ENCODE data around the gene HSPB7.
A peak's percentile ranks its signal among the peaks of the same experiment; 100 is the strongest.
"Not testable (repeated sequence)": the region's sequence is repeated elsewhere in the genome, so short reads cannot be mapped to it uniquely, and the experiment has no call there.

The HSPB7 gene

GRCh38 chr1:16023050-16023653, 5.3 kb upstream of the HSPB7 start:
- no peak for TF ChIP-seq CTCF (conservative IDR thresholded peaks at IDR 0.05; ENCODE audit: low read length)
- DNase-seq (ENCODE audit: low read depth): no peak
- no peak overlapping the region for H3K4me3 ChIP-seq (ENCODE audit: low read length)

- TF ChIP-seq CTCF (conservative IDR thresholded peaks at IDR 0.05; ENCODE audit: low read length): no peak
- no peak for DNase-seq (ENCODE audit: low read depth)
Measured at GRCh38 chr1:16022393-16022792, 4.5 kb upstream of the HSPB7 start.

GRCh38 chr1:16021681-16022080, 3.8 kb upstream of the HSPB7 start, which contains the start of gene CLCNKA:
Gene CLCNKA, plus strand, starts transcription at chr1:16022036. Its CDS starts 584 bp downstream, at chr1:16022620.
- no peak for DNase-seq (ENCODE audit: low read depth)
- TF ChIP-seq CTCF (conservative IDR thresholded peaks at IDR 0.05; ENCODE audit: low read length): no peak
- no peak within 1 kb of the TSS for H3K4me3 ChIP-seq (ENCODE audit: low read length)

More at GRCh38 chr1:16022393-16022792, 4.5 kb upstream of the HSPB7 start:
- no peak overlapping the region for H3K4me3 ChIP-seq (ENCODE audit: low read length)

- not testable (repeated sequence) for DNase-seq (ENCODE audit: low read depth); H3K4me3 ChIP-seq (ENCODE audit: low read length)
Measured at GRCh38 chr1:16020878-16021277, 3.0 kb upstream of the HSPB7 start.

- no peak overlapping the region for H3K4me3 ChIP-seq (ENCODE audit: low read length)
- no peak for TF ChIP-seq CTCF (conservative IDR thresholded peaks at IDR 0.05; ENCODE audit: low read length)
- no peak for DNase-seq (ENCODE audit: low read depth)
Measured at GRCh38 chr1:16020325-16020724, 2.5 kb upstream of the HSPB7 start.

- DNase-seq (ENCODE audit: low read depth): peak; percentile 61
- TF ChIP-seq CTCF (conservative IDR thresholded peaks at IDR 0.05; ENCODE audit: low read length): no peak
- H3K4me3 ChIP-seq (ENCODE audit: low read length): no peak overlapping the region
Measured at GRCh38 chr1:16019644-16020277, 1.9 kb upstream of the HSPB7 start.

GRCh38 chr1:16018749-16019643, 1.2 kb upstream of the HSPB7 start:
- TF ChIP-seq CTCF (conservative IDR thresholded peaks at IDR 0.05; ENCODE audit: low read length): no peak
- DNase-seq (ENCODE audit: low read depth): peak; percentile 9
- H3K4me3 ChIP-seq (ENCODE audit: low read length): no peak overlapping the region; the same call in 1 of the 2 replicates

All from AG10803 (cell line).